Prostate gland (tissue), 2 donors: Measurements from ENCODE around the gene MMS19.

Source experiments
- CTCF ChIP-seq, 4 experiments: fragments of 200-600 bp in 2 of 4; fragments of 450-650 bp in 2 of 4; sonication (generic) in 2 of 4; IDR thresholded peaks; 1 replicate in 3 of 4; 2 replicates in 1 of 4; pipeline ENCODE4 v1.5.1; 2016 to 2019; ENCODE audit warnings: antibody characterized with exemption in 4 of 4, mild to moderate bottlenecking in 2 of 4, moderate library complexity in 2 of 4
- POLR2A ChIP-seq: fragments of 450-650 bp; IDR thresholded peaks from one replicate; pipeline ENCODE4 v1.6.1; 2016; ENCODE audit warnings: antibody characterized with exemption, mild to moderate bottlenecking
- POLR2AphosphoS5 ChIP-seq: sonication (generic); formaldehyde crosslinking; IDR thresholded peaks from one replicate; pipeline ENCODE4 v1.6.1; 2017; ENCODE audit warnings: antibody characterized with exemption

GRCh38 chr10:97539523-97540200 lies 41.4 kb upstream of the MMS19 start:
- TF ChIP-seq CTCF (IDR thresholded peaks at IDR 0.05) (no peak), POLR2AphosphoS5 (no peak), POLR2A (no peak)
